ENCODE results near the gene DONSON.
"Not testable (repeated sequence)": the region's sequence is repeated elsewhere in the genome, so short reads cannot be mapped to it uniquely, and the experiment has no call there.

DONSON gene

GRCh38 chr21:33588485-33589335 is at the start of gene DONSON:
DONSON (minus strand) TSS chr21:33588684; CDS start chr21:33588641, 43 bp downstream.
- peak; percentile 69 to 85 (median 77) for DNase-seq (ENCODE audit: low read depth in 3 of 3)

GRCh38 chr21:33634254-33634653 is 45.8 kb upstream of the DONSON start:
- DNase-seq (ENCODE audit: low read depth in 3 of 3): no peak

- DNase-seq (ENCODE audit: low read depth in 3 of 3): not testable (repeated sequence)
These were observed 37.7 kb upstream of the DONSON start for GRCh38 chr21:33626151-33626550.

GRCh38 chr21:33622253-33622652 is 33.8 kb upstream of the DONSON start:
- no peak for DNase-seq (ENCODE audit: low read depth in 3 of 3)

- no peak for DNase-seq (ENCODE audit: low read depth in 3 of 3)
These were observed 31.2 kb upstream of the DONSON start for GRCh38 chr21:33619726-33620125.

- no peak for DNase-seq (ENCODE audit: low read depth in 3 of 3)
These were observed 29.9 kb upstream of the DONSON start for GRCh38 chr21:33618407-33618806.

- not testable (repeated sequence) for DNase-seq (ENCODE audit: low read depth in 3 of 3)
These were observed 29.1 kb upstream of the DONSON start for GRCh38 chr21:33617565-33617964.

GRCh38 chr21:33611006-33611744 is 22.7 kb upstream of the DONSON start:
- no peak for DNase-seq (ENCODE audit: low read depth in 3 of 3)

- DNase-seq (ENCODE audit: low read depth in 3 of 3): no peak
These were observed 20.1 kb upstream of the DONSON start for GRCh38 chr21:33608559-33608958.

GRCh38 chr21:33598051-33598450 is 9.6 kb upstream of the DONSON start:
- DNase-seq (ENCODE audit: low read depth in 3 of 3): no peak

- peak in 2 of 3 donors; percentile 9 to 20 for DNase-seq (ENCODE audit: low read depth in 3 of 3)
These were observed 546 bp downstream of the DONSON start for GRCh38 chr21:33587792-33588484.

- no peak for DNase-seq (ENCODE audit: low read depth in 3 of 3)
These were observed 1.6 kb downstream of the DONSON start for GRCh38 chr21:33586927-33587326.

- DNase-seq (ENCODE audit: low read depth in 3 of 3): no peak
These were observed 4.0 kb downstream of the DONSON start for GRCh38 chr21:33584455-33584854.

GRCh38 chr21:33578959-33579542 is 9.4 kb downstream of the DONSON start:
- DNase-seq (ENCODE audit: low read depth in 3 of 3): no peak

- DNase-seq (ENCODE audit: low read depth in 3 of 3): no peak
These were observed 10.3 kb downstream of the DONSON start for GRCh38 chr21:33578214-33578613.

- DNase-seq (ENCODE audit: low read depth in 3 of 3): not testable (repeated sequence)
These were observed 11.7 kb downstream of the DONSON start for GRCh38 chr21:33576741-33577141.

GRCh38 chr21:33572350-33572749 is 16.1 kb downstream of the DONSON start:
- no peak for DNase-seq (ENCODE audit: low read depth in 3 of 3)

- no peak for DNase-seq (ENCODE audit: low read depth in 3 of 3)
These were observed 18.5 kb downstream of the DONSON start for GRCh38 chr21:33569991-33570390.

GRCh38 chr21:33568448-33568847 is 20.0 kb downstream of the DONSON start:
- no peak for DNase-seq (ENCODE audit: low read depth in 3 of 3)

GRCh38 chr21:33567914-33568313 is 20.6 kb downstream of the DONSON start:
- no peak for DNase-seq (ENCODE audit: low read depth in 3 of 3)

- DNase-seq (ENCODE audit: low read depth in 3 of 3): no peak
These were observed 22.0 kb downstream of the DONSON start for GRCh38 chr21:33566514-33566913.

GRCh38 chr21:33562389-33562788 is 26.1 kb downstream of the DONSON start:
- DNase-seq (ENCODE audit: low read depth in 3 of 3): no peak

Data from stimulated activated CD4-positive, alpha-beta T cell treated with anti-CD3 and anti-CD28 coated beads, TNF-alpha, amount 100 ng/mL, for 48 hours (primary cell).